ENCODE measurements around the gene ADGRF3.
A peak's percentile ranks its signal among the peaks of the same experiment; 100 is the strongest.
"Not testable (repeated sequence)": the region's sequence is repeated elsewhere in the genome, so short reads cannot be mapped to it uniquely, and the experiment has no call there.

Gene ADGRF3

DNA sequence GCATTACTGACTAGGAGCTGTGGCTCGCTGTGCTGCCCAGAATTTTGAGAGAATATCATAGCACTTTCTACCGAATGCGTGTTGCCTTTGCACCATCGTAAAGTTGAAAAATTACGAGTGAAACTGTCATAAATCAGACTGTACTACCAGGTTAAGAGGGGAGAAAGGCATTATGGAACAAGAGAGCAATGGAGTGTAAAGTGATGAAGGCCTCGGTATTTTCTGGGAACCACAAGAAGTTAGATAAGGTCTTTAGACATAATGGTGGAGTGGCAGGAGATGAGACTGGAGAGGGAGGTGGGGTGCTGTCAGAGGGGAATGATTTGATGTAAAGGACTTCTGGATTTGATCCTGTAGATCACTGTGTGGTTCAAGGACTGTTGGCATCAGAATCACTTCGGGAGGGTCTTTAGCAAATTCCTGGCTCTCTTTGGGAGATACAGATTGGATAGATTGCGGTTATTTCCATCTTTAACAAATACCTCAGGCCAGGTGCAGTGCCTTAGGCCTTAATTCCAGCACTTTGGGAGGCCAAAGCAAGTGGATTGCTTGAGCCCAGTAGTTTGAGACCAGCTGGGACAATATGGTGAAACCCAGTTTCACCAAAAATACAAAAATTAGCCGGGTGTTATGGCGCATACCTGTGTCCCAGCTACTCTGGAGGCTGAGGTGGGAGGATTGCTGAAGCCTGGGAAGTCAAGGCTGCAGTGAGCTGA lies 4.9 kb upstream of the ADGRF3 start:
- DNase-seq, result no peak

DNA sequence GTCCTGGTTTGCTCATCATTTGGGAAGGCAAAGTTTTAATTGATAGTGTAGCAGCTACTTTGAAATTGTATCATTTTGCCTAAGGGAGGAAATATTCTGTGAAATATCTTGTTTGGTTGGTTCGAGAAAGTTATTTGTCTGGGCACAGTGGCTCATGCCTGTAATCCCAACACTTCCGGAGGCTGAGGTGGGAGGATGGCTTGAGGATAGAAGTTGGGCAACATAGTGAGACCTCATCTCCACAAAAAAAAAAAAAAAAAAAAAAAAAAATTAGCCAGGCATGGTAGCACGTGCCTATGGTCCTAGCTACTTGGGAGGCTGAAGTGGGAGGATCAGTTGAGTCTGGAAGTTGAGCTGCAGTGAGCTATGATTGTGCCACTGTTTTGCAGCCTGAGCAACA lies 3.1 kb upstream of the ADGRF3 start:
- no peak for DNase-seq

GRCh38 chr2:26347286-26347865 lies 787 bp upstream of the ADGRF3 start:
- no peak for DNase-seq

GRCh38 chr2:26345545-26346453 lies 790 bp downstream of the ADGRF3 start, which contains the start of gene SELENOI:
Gene SELENOI, plus strand, starts transcription at chr2:26346143. Its CDS starts 90 bp downstream, at chr2:26346233.
- peak; percentile 98 for DNase-seq

DNA sequence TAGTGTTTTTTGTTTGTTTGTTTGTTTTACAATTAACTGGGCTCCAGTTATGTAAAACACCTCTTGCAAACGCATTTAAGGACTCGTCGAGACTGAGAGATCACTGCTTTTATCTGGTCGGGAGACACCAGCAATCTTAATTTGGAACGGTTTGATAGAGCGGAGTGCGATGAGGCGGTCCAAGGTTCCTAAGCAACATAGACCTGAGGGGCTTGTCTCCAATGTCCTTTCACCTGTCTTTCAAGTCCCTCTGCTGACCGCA lies 1.4 kb downstream of the ADGRF3 start:
- DNase-seq, result no peak

DNA sequence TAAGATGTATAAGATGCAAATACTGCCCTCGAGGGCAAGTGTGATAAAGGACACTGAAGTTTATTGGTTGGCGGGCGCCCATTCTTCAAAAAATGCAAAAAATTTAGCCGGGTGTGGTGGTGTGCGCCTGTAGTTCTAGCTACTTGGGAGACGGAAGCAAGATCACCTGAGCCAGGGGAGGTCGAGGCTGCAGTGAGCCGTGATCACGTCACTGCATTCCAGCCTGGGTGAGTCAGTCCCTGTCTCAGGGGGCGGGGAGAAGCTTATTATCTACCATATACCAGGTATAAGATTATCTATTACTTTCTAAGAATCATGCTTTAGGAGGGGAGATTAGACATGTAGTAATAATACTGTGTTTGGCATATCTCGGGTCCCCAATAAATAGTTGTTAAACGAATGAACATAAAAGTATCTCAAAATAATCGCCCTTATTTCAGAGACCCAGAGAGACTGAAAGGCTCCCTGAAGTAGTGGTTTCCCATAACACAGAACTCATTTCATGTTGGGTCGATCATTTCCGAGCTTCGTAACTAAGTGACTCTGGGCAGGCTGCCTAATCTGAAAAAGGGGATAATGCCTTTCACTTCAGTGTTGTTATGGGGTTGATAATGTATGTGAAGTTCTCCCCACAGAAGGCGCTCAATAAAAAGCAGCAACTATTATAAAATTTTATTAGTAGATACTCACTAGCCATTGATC lies 1.9 kb downstream of the ADGRF3 start:
- no peak for DNase-seq

- DNase-seq, result no peak
Measured at GRCh38 chr2:26340831-26341230, 5.8 kb downstream of the ADGRF3 start.

DNA sequence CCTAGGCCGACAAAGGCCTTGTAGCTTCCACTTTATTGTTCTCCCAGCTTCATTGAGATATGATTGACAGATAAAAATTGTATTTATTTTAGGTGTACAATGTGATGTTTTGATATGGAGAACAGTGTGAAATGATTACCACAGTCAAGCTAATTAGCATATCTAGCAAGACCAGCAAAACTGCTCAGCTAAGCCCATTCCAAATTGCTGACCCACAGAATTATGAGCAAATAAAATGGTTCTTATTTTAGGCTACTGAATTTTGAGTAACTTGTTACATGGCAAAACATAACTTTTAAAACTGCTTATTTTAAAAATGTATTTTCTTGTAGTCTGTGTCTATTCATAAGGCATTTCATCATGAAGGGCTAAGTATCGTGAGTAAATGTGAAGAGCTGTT lies 9.3 kb downstream of the ADGRF3 start:
- no peak for DNase-seq

- no peak for DNase-seq
Measured at GRCh38 chr2:26336719-26337118, 9.9 kb downstream of the ADGRF3 start.

DNA sequence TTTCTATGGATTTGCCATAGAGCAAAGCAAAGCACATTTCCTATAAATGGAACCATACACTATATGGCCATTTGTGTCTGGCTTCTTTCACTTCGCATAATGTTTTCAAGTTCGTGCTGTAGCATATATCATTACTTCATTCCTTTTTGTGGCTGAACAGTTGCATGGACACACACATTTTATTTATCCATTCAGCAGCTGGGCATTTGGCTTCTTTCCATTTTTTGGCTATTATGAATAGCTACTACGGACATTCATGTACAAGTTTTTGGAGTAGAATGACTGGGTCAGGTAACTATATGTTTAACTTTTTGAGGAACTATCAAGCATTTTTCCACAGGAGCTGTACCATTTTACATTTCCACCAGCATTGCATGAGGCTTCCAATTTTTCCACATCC lies 11.4 kb downstream of the ADGRF3 start:
- DNase-seq, result no peak

DNA sequence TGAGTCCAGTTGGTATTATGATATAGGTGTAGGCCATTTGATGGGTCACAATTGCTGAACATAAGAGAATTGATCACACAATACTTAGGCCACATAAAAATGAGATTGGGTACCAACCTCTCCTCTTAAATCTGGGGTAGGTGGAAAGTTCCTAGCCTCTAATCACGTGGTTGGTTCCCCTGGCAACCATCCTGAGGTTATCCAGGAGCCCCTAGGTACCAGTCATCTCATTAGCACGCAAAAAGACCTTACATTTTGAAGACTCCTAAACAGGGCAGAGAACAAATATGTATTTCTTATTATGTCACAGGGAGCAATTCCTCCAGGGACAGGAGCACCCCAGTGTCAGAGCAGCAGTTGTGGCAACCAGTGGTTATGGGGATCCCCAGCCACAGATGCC lies 13.3 kb downstream of the ADGRF3 start:
- no peak for DNase-seq

DNA sequence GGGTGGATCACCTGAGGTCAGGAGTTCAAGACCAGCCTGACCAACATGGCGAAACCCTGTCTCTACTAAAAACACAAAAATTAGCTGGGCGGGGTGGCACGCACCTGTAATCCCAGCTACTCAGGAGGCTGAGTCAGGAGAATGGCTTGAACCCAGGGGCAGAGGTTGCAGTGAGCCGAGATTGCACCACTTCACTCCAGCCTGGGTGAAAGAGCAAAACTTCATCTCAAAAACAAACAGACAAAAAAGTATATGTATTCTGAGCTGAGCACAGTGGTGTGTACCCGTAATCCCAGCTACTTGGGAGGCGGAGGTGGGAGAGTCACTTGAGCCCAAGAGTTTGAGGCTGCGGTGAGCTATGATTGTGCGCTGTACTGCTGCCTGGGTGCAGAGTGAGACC lies 15.3 kb downstream of the ADGRF3 start:
- DNase-seq, result not testable (repeated sequence)

GRCh38 chr2:26330604-26331003 lies 16.0 kb downstream of the ADGRF3 start:
- DNase-seq, result no peak

GRCh38 chr2:26330114-26330549 lies 16.5 kb downstream of the ADGRF3 start:
- peak; percentile 45 for DNase-seq

DNA sequence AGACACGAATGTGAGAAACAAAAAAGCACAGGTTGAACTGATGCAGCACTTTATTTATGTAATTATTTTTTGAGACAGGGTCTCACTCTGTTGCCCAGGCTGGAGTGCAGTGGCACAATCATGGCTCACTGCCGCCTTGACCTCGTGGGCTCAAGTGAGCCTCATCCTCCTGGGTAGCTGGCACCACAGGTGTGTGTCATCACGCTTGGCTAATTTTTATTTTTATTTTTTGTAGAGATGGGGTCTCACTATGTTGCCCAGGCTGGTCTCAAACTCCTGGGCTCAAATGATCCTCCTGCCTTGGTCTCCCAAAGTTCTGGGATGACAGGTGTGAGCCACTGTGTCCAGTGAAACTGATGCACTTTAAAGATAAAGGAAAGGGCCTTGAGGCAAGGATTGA lies 17.5 kb downstream of the ADGRF3 start:
- not testable (repeated sequence) for DNase-seq

- DNase-seq, result no peak
Measured at GRCh38 chr2:26327291-26328272, 19.0 kb downstream of the ADGRF3 start.

DNA sequence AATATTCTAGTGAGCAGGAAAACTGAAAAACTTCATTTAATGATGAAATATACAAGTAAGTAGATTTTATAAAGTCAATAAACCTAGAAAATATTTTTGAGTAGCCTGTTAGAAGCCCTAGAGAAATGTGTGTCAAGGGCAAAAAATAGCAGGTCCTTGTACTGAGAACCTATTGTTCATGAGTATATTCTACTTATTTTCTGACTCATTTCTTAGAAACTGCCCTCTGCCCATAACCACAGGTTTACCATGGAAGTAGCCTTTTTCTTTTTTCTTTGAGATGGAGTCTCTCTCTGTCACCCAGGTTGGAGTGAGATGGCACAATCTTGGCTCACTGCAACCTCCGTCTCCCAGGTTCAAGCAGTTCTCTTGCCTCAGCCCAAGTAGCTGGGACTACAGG lies 20.1 kb downstream of the ADGRF3 start:
- no peak for DNase-seq

GRCh38 chr2:26325851-26326250 lies 20.7 kb downstream of the ADGRF3 start:
- DNase-seq, result no peak

GRCh38 chr2:26324903-26325302 lies 21.7 kb downstream of the ADGRF3 start:
- no peak for DNase-seq

GRCh38 chr2:26324479-26324878 lies 22.1 kb downstream of the ADGRF3 start:
- not testable (repeated sequence) for DNase-seq

DNA sequence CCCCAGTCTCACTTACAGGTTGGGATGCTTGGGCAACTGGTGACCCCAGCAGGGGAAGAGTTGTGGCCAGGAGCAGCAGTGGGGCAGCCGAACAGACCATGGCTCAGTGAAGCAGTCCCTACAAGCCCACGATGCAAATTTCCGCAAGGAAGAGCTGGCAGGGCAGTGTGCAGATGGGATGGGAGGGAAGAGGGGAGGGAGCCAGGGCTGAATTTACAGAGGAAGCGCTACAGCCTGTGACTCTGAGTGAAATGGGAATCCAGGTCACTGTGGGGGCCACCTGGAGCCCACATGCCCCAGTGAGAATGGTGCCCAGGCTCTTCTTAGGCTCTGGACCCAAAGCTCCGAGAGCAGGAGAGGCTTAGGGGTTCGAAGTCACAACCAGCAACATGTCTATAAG lies 27.6 kb downstream of the ADGRF3 start:
- peak; percentile 35 for DNase-seq

Data from NCI-H446 treated with DMSO at 0.1 percent for 48 hours (cell line).